Fibroblast of upper back skin (primary cell): ENCODE results near the gene NDUFV1.
A peak's percentile ranks its signal among the peaks of the same experiment; 100 is the strongest.

ENCODE experiments used
- DNase-seq: peaks from one replicate; pipeline ENCODE4 v3.0.0-alpha.2; 2013

Gene NDUFV1

GRCh38 chr11:67606492-67607295 lies at the start of gene NDUFV1:
Gene NDUFV1, plus strand, starts transcription at chr11:67606936. Its CDS starts 69 bp downstream, at chr11:67607005.
- DNase-seq, result peak; percentile 92

DNA sequence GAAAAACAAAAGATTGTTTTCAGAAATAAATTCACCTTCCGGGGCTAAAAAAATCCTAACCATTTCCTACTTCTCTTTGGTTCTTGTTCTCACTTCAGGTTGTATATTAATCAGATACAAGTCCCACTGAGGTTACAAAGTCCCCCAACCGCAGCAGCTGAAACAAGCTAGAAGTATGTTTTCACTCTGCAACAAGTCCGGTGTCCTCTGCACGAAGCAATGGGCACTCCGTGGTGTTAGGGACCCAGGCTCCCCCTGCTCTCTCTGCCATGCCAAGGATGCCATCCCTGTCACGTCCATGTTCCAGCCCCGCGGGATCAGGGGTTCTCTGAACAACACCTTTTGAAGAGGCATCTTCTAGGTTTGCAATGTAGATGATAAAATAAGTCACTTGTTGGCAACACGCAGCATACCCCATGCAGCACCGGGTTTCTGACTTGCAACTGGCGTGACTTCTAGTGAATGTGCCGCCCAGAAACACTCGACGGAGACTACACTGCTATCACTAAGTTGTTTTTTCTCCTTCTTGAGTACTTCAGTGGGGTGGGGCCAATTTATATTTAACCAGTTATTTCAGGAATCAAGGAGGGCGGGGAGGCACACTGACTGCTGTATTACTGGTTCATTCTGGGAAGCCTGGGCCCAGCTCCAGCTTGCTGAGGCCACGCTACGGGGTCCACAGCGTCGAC lies 48.5 kb upstream of the NDUFV1 start:
- DNase-seq, result no peak

- no peak for DNase-seq
Observed at GRCh38 chr11:67561971-67562619, 44.6 kb upstream of the NDUFV1 start.

GRCh38 chr11:67562963-67563704 lies 43.6 kb upstream of the NDUFV1 start:
- DNase-seq, result peak; percentile 72

DNA sequence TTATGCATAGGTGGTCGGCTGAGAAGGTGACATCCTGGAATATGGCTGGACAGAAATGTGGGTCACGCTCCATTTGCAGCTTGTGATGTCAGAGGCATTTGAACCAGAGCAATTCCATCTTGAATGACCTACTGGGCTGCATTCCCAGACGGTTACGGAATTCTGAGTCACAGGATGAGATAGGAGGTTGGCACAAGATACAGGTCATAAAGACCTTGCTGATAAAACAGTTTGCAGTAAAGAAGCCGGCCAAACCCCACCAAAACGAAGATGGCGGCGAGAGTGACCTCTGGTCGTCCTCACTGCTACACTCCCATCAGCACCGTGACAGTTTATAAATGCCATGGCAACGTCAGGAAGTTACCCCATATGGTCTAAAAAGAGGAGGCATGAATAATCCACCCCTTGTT lies 43.0 kb upstream of the NDUFV1 start:
- DNase-seq, result peak; percentile 94

DNA sequence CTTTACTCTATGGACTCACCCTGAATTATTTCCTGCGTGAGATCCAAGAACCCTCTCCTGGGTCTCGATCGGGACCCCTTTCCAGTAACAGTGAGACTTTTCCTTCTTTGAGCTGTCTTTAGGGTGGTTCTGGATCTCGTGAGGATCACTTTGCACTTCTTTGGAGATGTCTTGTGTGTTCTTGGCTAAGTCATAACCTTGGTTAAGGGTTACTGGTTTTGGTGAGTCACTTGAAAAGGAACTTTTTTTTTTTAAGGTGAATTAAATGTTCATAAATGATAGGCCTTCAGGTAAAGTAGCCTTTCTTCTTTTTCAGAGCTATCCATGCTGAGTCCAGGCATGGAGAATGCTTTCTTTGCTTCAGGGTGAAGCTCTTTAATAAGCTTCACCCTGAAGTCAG lies 42.5 kb upstream of the NDUFV1 start:
- no peak for DNase-seq

DNA sequence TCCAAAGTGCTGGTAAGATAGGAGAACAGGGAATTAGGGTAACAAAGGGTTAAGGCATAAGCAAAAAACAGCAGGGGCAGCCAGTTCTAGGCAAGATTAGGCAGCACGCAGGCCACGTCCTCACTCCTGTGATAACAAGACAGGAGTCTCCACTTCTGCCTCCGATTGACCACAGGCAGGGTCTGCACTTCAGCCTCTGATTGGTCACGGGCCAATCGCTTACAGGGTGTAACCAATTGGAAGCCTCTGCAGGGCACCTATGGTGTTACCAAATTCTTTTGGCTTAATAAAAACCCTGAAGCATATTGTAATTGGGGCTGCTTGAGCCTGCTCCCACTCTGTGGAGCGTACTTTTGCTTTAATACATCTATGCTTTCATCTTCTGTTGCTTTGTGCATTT lies 35.3 kb upstream of the NDUFV1 start:
- DNase-seq, result no peak

GRCh38 chr11:67572305-67572704 lies 34.4 kb upstream of the NDUFV1 start:
- no peak for DNase-seq

GRCh38 chr11:67572747-67573419 lies 33.9 kb upstream of the NDUFV1 start:
- DNase-seq, result peak; percentile 39

DNA sequence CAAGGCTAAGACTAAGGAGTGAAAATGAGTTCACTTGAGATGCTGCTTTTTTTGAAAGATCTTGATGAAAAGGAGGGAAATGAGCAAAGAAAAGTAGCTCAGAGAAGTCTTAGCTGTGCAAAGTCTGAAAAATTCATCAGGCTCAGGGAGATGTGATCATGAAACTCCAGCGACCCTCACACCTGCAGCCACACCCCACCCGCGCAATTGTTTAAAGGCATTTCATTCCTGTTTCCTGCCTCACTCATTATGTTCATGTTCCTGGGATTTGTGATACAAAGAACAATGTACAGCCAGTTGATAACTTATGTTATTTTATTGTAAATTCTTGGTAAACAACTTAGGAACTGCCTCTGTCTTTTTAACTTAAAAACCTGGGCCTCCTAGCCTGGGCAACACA lies 31.8 kb upstream of the NDUFV1 start:
- DNase-seq, result no peak

GRCh38 chr11:67576735-67577475 lies 29.8 kb upstream of the NDUFV1 start:
- DNase-seq, result no peak

DNA sequence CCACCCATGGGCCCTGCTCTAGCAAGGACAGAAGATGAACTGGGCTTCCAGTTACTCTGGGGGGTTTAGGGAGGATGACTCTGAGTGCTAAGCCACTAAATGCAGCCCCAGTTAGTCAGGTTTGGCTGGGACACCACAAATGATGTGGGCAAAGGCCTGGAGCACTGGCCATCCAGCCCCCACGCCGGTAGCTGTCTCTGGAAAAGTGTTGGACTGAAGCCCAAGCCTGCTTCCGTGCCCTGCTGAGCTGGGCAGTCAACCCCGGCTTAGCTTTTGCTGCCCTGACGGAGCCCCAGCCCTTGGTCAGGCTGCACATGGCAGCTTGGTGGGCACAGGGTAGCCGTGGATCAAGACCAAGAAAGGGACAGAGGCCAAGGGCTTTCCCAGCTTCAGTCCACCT lies 28.8 kb upstream of the NDUFV1 start:
- DNase-seq, result no peak

DNA sequence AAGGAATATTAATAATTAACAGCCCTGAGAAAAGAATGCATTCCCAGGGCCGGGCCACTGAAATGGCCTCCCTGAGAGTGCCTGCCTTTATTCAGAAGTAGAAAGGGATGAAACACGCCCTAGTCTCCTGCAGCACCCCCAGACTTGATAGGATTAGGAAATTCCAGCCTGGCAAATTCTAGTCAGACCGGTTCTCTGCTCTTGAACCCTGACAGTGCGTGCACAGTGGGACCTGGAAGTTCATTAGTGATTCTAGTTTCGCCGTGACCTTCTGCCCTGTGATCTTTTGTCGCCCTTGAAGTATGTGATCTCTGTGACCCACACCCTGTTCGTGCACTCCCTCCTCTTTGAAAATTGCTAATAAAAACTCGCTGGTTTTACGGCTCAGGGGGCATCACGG lies 25.3 kb upstream of the NDUFV1 start:
- DNase-seq, result no peak

GRCh38 chr11:67582011-67582410 lies 24.7 kb upstream of the NDUFV1 start:
- DNase-seq, result no peak

DNA sequence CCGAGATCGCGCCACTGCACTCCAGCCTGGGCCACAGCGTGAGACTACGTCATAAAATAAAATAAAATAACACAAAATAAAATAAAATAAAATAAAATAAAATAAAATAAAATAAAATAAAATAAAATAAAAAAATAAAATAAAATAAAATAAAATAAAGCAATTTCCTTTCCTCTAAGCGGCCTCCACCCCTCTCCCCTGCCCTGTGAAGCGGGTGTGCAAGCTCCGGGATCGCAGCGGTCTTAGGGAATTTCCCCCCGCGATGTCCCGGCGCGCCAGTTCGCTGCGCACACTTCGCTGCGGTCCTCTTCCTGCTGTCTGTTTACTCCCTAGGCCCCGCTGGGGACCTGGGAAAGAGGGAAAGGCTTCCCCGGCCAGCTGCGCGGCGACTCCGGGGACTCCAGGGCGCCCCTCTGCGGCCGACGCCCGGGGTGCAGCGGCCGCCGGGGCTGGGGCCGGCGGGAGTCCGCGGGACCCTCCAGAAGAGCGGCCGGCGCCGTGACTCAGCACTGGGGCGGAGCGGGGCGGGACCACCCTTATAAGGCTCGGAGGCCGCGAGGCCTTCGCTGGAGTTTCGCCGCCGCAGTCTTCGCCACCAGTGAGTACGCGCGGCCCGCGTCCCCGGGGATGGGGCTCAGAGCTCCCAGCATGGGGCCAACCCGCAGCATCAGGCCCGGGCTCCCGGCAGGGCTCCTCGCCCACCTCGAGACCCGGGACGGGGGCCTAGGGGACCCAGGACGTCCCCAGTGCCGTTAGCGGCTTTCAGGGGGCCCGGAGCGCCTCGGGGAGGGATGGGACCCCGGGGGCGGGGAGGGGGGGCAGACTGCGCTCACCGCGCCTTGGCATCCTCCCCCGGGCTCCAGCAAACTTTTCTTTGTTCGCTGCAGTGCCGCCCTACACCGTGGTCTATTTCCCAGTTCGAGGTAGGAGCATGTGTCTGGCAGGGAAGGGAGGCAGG lies 23.2 kb upstream of the NDUFV1 start, which contains the start of gene GSTP1:
Gene GSTP1, plus strand, starts transcription at position 566 of the 958 bp plus-strand sequence. Its CDS starts 32 bp downstream, at position 598.
- DNase-seq, result peak; percentile 89

DNA sequence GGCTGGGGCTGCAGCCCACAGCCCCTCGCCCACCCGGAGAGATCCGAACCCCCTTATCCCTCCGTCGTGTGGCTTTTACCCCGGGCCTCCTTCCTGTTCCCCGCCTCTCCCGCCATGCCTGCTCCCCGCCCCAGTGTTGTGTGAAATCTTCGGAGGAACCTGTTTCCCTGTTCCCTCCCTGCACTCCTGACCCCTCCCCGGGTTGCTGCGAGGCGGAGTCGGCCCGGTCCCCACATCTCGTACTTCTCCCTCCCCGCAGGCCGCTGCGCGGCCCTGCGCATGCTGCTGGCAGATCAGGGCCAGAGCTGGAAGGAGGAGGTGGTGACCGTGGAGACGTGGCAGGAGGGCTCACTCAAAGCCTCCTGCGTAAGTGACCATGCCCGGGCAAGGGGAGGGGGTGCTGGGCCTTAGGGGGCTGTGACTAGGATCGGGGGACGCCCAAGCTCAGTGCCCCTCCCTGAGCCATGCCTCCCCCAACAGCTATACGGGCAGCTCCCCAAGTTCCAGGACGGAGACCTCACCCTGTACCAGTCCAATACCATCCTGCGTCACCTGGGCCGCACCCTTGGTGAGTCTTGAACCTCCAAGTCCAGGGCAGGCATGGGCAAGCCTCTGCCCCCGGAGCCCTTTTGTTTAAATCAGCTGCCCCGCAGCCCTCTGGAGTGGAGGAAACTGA lies 22.4 kb upstream of the NDUFV1 start:
- DNase-seq, result peak; percentile 46

GRCh38 chr11:67584881-67585873 lies 21.6 kb upstream of the NDUFV1 start:
- DNase-seq, result no peak

- no peak for DNase-seq
Observed at GRCh38 chr11:67585911-67586310, 20.8 kb upstream of the NDUFV1 start.
